Measurements from ENCODE around the gene C10orf95.
A peak's percentile ranks its signal among the peaks of the same experiment; 100 is the strongest.

C10orf95 gene

DNA sequence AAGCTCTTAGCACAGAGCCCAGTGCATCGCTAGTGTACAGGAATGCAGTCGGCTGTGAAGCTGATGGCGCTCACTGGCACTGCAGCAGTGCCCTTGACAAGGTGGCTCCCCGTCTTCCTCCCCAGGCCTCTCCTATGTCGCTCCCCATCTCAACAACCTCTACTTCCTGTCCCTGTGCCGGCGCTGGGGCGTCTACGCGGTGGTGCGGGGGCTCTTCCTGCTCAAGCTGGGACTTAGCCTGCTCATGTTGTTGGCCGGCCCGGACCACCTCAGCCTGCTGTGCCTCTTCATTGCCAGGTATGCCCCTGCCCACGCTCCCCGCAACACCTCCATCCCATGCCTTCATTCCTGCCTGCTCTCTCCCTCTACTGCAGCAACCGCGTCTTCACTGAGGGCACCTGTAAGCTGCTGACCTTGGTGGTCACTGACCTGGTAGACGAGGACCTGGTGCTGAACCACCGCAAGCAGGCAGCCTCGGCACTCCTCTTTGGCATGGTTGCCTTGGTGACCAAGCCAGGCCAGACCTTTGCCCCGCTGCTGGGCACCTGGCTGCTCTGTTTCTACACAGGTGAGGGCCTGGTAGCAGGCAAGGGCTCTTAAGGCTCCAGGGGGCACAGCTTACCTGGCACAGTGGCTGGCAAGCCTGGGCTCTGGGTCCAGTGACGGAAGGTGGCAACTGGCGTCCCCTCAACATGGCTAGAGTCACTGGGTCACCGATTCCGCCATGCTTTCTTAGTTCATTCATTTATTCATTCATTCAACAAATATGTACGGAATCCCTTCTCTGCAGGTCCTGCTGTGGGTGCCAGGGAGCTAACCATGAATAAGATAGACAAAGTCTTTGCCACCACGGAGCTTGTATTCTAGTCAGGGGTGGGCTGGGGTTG lies 22.3 kb upstream of the C10orf95 start:
- DNase-seq (ENCODE audit: low read depth in 1 of 2, low spot score in 1 of 2), result no peak
- TF ChIP-seq POLR2AphosphoS5 (IDR thresholded peaks at IDR 0.05; ENCODE audit: low read depth) (no peak), CTCF (IDR thresholded peaks at IDR 0.05; ENCODE audit: insufficient read depth, low read length) (no peak)

GRCh38 chr10:102470579-102471546 lies 19.5 kb upstream of the C10orf95 start:
- no peak for TF ChIP-seq CTCF (IDR thresholded peaks at IDR 0.05; ENCODE audit: insufficient read depth, low read length)
- TF ChIP-seq, protein P1, sequence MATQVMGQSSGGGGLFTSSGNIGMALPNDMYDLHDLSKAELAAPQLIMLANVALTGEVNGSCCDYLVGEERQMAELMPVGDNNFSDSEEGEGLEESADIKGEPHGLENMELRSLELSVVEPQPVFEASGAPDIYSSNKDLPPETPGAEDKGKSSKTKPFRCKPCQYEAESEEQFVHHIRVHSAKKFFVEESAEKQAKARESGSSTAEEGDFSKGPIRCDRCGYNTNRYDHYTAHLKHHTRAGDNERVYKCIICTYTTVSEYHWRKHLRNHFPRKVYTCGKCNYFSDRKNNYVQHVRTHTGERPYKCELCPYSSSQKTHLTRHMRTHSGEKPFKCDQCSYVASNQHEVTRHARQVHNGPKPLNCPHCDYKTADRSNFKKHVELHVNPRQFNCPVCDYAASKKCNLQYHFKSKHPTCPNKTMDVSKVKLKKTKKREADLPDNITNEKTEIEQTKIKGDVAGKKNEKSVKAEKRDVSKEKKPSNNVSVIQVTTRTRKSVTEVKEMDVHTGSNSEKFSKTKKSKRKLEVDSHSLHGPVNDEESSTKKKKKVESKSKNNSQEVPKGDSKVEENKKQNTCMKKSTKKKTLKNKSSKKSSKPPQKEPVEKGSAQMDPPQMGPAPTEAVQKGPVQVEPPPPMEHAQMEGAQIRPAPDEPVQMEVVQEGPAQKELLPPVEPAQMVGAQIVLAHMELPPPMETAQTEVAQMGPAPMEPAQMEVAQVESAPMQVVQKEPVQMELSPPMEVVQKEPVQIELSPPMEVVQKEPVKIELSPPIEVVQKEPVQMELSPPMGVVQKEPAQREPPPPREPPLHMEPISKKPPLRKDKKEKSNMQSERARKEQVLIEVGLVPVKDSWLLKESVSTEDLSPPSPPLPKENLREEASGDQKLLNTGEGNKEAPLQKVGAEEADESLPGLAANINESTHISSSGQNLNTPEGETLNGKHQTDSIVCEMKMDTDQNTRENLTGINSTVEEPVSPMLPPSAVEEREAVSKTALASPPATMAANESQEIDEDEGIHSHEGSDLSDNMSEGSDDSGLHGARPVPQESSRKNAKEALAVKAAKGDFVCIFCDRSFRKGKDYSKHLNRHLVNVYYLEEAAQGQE (IDR thresholded peaks at IDR 0.05; ENCODE audit: insufficient replicate concordance, low read depth), result no peak
- no peak for TF ChIP-seq GABPA (IDR thresholded peaks at IDR 0.05; ENCODE audit: low read depth)
- no peak for TF ChIP-seq POLR2AphosphoS5 (IDR thresholded peaks at IDR 0.05; ENCODE audit: low read depth)
- no peak for TF ChIP-seq SPI1 (IDR thresholded peaks at IDR 0.05; ENCODE audit: borderline replicate concordance, low read depth)
- no peaks in the 10 kb centered on the region for H3K27me3 ChIP-seq (ENCODE audit: insufficient read depth, poor library complexity, severe bottlenecking)
- H3K4me3 ChIP-seq (replicated peaks; ENCODE audit: insufficient read depth, low read length), result no peak overlapping the region
- no peak overlapping the region for H3K27ac ChIP-seq (replicated peaks)
- DNase-seq (ENCODE audit: low read depth in 1 of 2, low spot score in 1 of 2), result no peak

More for the DNA sequence above, 22.3 kb upstream of the C10orf95 start:
- no peak overlapping the region for H3K4me3 ChIP-seq (replicated peaks; ENCODE audit: insufficient read depth, low read length)
- H3K27ac ChIP-seq (replicated peaks), result no peak overlapping the region
- no peaks in the 10 kb centered on the region for H3K27me3 ChIP-seq (ENCODE audit: insufficient read depth, poor library complexity, severe bottlenecking)

- Histone ChIP-seq H3K27ac (replicated peaks) (peak overlapping the region; percentile 51), H3K4me3 (replicated peaks; ENCODE audit: insufficient read depth, low read length) (no peak overlapping the region), H3K27me3 (ENCODE audit: insufficient read depth, poor library complexity, severe bottlenecking) (no peaks in the 10 kb centered on the region)
- TF ChIP-seq SPI1 (IDR thresholded peaks at IDR 0.05; ENCODE audit: borderline replicate concordance, low read depth) (no peak), GABPA (IDR thresholded peaks at IDR 0.05; ENCODE audit: low read depth) (no peak), POLR2AphosphoS5 (IDR thresholded peaks at IDR 0.05; ENCODE audit: low read depth) (no peak), CTCF (IDR thresholded peaks at IDR 0.05; ENCODE audit: insufficient read depth, low read length) (no peak)
- TF ChIP-seq, protein P1 (IDR thresholded peaks at IDR 0.05; ENCODE audit: insufficient replicate concordance, low read depth), result no peak
- DNase-seq (ENCODE audit: low read depth in 1 of 2, low spot score in 1 of 2), result no peak
These were observed 17.3 kb upstream of the C10orf95 start for GRCh38 chr10:102468683-102469082.
